GM19239 (cell line): Measurements from ENCODE around the gene GARNL3.

Experiments used
- DNase-seq: peaks from one replicate; pipeline ENCODE4 v3.0.0; 2011; ENCODE audit warnings: low spot score; ENCODE audit not compliant: insufficient read length
- FAIRE-seq: peaks from 2 replicates; lab custom pipeline; 2011; peaks lifted over from hg19 to GRCh38; lab: Jason Lieb, UNC

The GARNL3 gene

GRCh38 chr9:127396253-127396807 is 131.8 kb downstream of the GARNL3 start:
- no peak for FAIRE-seq

GRCh38 chr9:127396808-127397645 is 132.5 kb downstream of the GARNL3 start, which contains the start of gene SLC2A8:
TSS of gene SLC2A8 (plus strand) at chr9:127397169. CDS start at chr9:127397231, 62 bp downstream.
- peak; percentile 98 for FAIRE-seq
- peak; percentile 83 for DNase-seq

More at GRCh38 chr9:127396253-127396807, 131.8 kb downstream of the GARNL3 start:
- no peak for DNase-seq

DNA sequence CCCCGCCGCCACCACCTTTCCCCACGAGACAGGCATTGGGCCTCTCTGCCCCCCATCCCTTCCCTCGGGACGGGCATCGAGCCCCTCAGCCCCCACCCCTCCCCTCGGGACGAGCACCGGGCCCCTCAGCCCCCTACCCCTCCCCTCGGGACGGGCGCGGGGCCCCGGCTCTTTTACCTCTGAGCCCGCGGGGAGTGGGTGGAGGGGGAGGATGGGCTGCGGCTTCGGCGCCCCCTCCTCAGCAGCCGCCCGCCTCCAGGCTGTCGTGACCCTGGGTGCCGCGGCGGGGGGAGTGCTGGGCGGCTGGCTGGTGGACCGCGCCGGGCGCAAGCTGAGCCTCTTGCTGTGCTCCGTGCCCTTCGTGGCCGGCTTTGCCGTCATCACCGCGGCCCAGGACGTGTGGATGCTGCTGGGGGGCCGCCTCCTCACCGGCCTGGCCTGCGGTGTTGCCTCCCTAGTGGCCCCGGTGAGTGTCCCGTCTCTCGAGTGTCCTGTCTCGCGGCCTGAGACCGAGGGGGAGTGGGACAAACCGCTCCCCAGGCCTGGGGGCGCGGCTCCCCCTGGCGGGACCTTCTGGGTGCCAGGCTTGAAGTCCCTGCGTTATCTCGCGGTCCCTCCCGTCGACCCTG is 133.2 kb downstream of the GARNL3 start:
- FAIRE-seq: peak; percentile 87
- peak; percentile 34 for DNase-seq

- FAIRE-seq (no peak), DNase-seq (no peak)
Observed at GRCh38 chr9:127398275-127398647, 133.7 kb downstream of the GARNL3 start.

GRCh38 chr9:127398715-127399400 is 134.3 kb downstream of the GARNL3 start:
- DNase-seq (no peak), FAIRE-seq (no peak)

GRCh38 chr9:127399736-127400269 is 135.2 kb downstream of the GARNL3 start:
- FAIRE-seq (no peak), DNase-seq (no peak)

DNA sequence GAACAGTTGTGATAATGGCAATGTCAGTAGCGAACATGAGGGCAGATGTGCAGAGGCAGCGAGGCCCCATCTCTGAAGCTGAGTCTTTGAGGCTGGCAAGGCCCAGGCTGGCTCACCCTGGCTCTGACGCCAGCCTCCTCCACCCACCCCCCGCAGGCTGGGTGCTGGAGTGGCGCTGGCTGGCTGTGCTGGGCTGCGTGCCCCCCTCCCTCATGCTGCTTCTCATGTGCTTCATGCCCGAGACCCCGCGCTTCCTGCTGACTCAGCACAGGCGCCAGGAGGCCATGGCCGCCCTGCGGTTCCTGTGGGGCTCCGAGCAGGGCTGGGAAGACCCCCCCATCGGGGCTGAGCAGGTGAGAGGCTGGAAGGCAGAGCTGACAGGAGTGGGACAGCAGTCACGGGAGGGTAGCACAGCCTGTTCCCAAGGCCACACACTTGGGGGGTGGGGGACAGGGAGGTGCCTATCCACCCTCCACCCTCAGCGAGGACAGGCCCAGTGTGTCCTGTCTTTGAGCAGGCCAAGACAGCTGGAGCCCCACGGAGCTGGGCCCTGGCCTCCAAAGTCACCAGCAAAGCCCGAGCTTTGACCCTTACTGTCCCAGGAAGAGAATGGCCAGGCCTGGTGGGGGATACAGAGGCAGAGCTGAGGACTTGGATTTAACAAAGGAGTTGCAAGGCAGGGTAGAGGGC is 138.0 kb downstream of the GARNL3 start:
- FAIRE-seq (no peak), DNase-seq (no peak)

- no peak for DNase-seq
- FAIRE-seq: no peak
Observed at GRCh38 chr9:127403507-127404192, 139.1 kb downstream of the GARNL3 start.

- no peak for FAIRE-seq
- no peak for DNase-seq
Observed at GRCh38 chr9:127404631-127405030, 140.1 kb downstream of the GARNL3 start.

- no peak for FAIRE-seq
- no peak for DNase-seq
Observed at GRCh38 chr9:127405344-127406125, 141.0 kb downstream of the GARNL3 start.

GRCh38 chr9:127406799-127407491 is 142.4 kb downstream of the GARNL3 start:
- FAIRE-seq (no peak), DNase-seq (no peak)

- FAIRE-seq: no peak
- no peak for DNase-seq
Observed at GRCh38 chr9:127407492-127407843, 142.9 kb downstream of the GARNL3 start.

DNA sequence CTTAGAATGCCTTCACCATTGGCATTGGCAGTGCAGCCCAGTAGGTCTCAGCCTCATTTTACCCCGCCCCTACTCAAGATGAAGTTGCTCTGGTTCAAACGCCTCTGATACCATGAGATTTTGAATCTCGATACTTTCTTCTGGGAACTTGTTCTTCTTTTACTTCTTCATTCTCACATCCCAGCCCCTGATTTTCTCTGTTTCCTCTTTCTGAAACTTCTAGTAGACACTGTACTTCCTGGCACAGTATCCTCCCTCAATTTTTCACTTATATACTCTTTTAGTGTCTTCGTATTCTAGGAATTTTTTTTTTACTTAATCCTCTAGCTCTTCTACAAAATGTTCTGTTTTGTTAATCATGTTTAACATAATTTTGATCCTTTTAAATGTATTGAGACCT is 146.5 kb downstream of the GARNL3 start:
- DNase-seq (no peak), FAIRE-seq (no peak)

- DNase-seq: no peak
- FAIRE-seq: no peak
Observed at GRCh38 chr9:127415141-127415540, 150.6 kb downstream of the GARNL3 start.

DNA sequence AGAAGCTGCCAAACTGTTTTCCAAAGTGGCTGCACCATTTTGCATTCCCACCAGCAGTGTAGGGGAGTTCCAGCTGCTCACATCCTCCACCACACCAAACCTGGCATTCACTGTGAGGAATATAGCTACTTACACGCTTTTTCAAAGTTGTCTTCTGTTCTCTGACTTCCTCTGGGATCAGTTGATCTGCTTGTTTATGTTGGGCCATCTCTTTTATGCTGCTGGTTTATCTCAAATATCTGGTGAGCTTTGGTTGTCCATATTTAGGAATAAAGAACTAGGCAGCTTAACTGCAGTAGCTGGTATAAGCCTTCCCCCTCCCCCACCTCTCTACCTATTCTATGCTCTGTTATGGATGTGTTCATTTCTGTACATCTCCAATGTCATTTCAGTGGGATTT is 151.1 kb downstream of the GARNL3 start:
- DNase-seq: no peak
- FAIRE-seq: no peak

DNA sequence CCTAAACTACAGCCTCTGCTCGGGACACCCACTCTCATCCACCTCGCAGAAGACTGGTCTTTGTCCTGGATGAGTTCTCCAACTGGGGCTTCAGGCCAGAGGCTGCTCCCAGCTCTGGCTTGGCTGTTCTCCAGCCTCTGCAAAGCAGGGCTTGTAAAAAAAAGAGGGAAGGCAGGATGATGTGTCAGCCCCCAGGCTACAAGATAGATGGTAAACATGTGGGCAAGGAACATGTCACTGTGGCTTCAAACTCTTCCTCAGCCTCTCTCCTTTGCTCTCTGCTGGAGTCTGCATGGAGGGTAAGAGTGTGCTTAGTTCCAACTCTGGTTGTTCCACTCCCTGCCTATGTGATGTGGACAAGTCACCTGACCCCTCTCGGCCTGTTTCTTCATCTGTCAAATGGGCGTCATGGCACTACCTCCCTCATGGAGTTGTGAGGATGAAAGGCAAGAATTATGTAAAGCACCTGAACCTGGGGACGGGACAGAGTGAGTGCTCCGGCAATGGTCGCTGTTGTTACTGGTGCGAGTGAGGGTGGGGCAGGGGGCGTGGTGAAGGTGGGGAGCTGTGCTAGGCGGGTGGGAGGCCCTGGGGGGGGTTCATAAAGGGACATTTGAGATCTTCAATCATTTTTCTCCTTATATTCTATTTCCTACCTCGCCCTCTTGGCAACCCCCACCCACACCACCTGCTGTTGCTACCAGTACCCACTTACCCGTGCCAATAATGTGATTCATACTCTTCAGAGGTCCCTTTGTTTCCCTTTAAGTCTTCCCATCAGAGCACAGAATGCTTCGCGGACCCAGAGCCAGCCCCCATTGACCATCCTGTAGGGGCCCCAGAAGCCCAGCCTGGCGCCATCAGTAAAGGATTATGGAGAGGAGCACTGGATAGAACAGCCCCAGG is 152.8 kb downstream of the GARNL3 start:
- FAIRE-seq (no peak), DNase-seq (no peak)

GRCh38 chr9:127418037-127418471 is 153.5 kb downstream of the GARNL3 start:
- DNase-seq: no peak
- FAIRE-seq: no peak
